HepG2 (cell line): Measurements from ENCODE around the gene PPM1K. TPM values are rescaled to one million over a fixed set of nuclear protein-coding genes. Genes with fewer than 3 reads are reported as not detected.

Experiments used
- ATAC-seq: fragments of 200-7000 bp; cut with Tn5 transposase; 3 replicates; pipeline ENCODE4 v1.9.1; 2020; ENCODE audit warnings: mild to moderate bottlenecking, moderate library complexity
- BruUV-seq: library from RNA; stranded (reverse); fragments of 400-500 nt; replicated peaks from 2 replicates; lab custom pipeline; 2021; lab: Mats Ljungman, UMichigan
- CTCF ChIA-PET: fragments of 300-600 bp; formaldehyde crosslinking; extraction: SDS; loops from one replicate; lab custom pipeline; 2021; ENCODE audit warnings: low total read pairs, inconsistent platforms, low intra/inter-chr PET ratio; lab: Yijun Ruan, JAX
- POLR2A ChIA-PET: fragments of 350-600 bp; sonication (Branson Sonifier 250); formaldehyde crosslinking; loops from one replicate; lab custom pipeline; 2020; ENCODE audit warnings: antibody characterized with exemption, inconsistent platforms; lab: Yijun Ruan, JAX
- DNase-seq: peaks from one replicate; pipeline ENCODE4 v3.0.0-alpha.2; 2015; ENCODE audit warnings: low spot score
- FAIRE-seq: peaks from 3 replicates; lab custom pipeline; 2011; peaks lifted over from hg19 to GRCh38; lab: Jason Lieb, UNC
- H2AFZ ChIP-seq: one replicate; pipeline ENCODE4 v1.6.1; 2011; ENCODE audit warnings: low read length, inconsistent platforms
- H3K27ac ChIP-seq: fragments of 300-600 bp; 3 replicates; pipeline ENCODE4 v1.8.0; 2011; ENCODE audit warnings: mixed run types, mild to moderate bottlenecking, mixed read lengths, low read length, inconsistent platforms; ENCODE audit not compliant: insufficient read depth; ENCODE audit errors: extremely low read length
- H3K27me3 ChIP-seq, 2 experiments: fragments of 200-600 bp in 1 of 2; 2 replicates in 1 of 2; 3 replicates in 1 of 2; pipeline versions ENCODE4 v1.6.0 to v1.8.0; 2011; ENCODE audit warnings: low read length in 2 of 2, mild to moderate bottlenecking in 2 of 2, moderate library complexity in 2 of 2, inconsistent platforms in 1 of 2; ENCODE audit not compliant: insufficient read depth in 2 of 2, control insufficient read depth in 1 of 2
- H3K36me3 ChIP-seq, 2 experiments: fragments of 200-600 bp in 1 of 2; replicated peaks in 1 of 2; 2 replicates in 1 of 2; 3 replicates in 1 of 2; pipeline versions ENCODE4 v1.5.1 to v1.8.0; 2011; ENCODE audit warnings: low read length in 2 of 2, inconsistent platforms in 1 of 2; ENCODE audit not compliant: insufficient read depth in 2 of 2, control insufficient read depth in 1 of 2
- H3K4me1 ChIP-seq: 2 replicates; pipeline ENCODE4 v1.5.1; 2012; ENCODE audit warnings: low read length, inconsistent platforms; ENCODE audit not compliant: insufficient read depth
- H3K4me2 ChIP-seq: 2 replicates; pipeline ENCODE4 v1.6.0; 2011; ENCODE audit warnings: low read depth, low read length, inconsistent platforms
- H3K4me3 ChIP-seq, 3 experiments: fragments of 200-600 bp in 1 of 3; sonication (generic), shearing (Covaris generic) in 1 of 3; replicated peaks in 1 of 3; 2 replicates each; pipeline ENCODE4 v1.5.1; 2011 to 2016; ENCODE audit warnings: low read length in 3 of 3, inconsistent platforms in 2 of 3, low read depth in 2 of 3, mild to moderate bottlenecking in 2 of 3, control low read depth in 1 of 3, mixed read lengths in 1 of 3; ENCODE audit not compliant: insufficient read depth in 1 of 3
- H3K79me2 ChIP-seq: one replicate; pipeline ENCODE4 v1.6.1; 2011; ENCODE audit warnings: low read length, inconsistent platforms; ENCODE audit not compliant: insufficient read depth
- H3K9ac ChIP-seq: 2 replicates; pipeline ENCODE4 v1.6.0; 2011; ENCODE audit warnings: mild to moderate bottlenecking, low read depth, low read length, inconsistent platforms; ENCODE audit not compliant: insufficient read depth
- H3K9me3 ChIP-seq: 2 replicates; pipeline ENCODE4 v1.5.1; 2012; ENCODE audit warnings: mild to moderate bottlenecking, low read length
- H4K20me1 ChIP-seq: 2 replicates; pipeline ENCODE4 v1.6.0; 2011; ENCODE audit warnings: inconsistent platforms, mild to moderate bottlenecking, low read length, moderate library complexity; ENCODE audit not compliant: insufficient read depth
- HDAC2 ChIP-seq: sonication (generic); formaldehyde crosslinking; IDR thresholded peaks from 2 replicates; pipeline ENCODE4 v1.4.0; 2020; ENCODE audit warnings: missing genetic modification reagents
- HNF4A ChIP-seq: sonication (generic); formaldehyde crosslinking; IDR thresholded peaks from 2 replicates; pipeline ENCODE4 v1.4.0; 2020; ENCODE audit warnings: missing genetic modification reagents
- LCORL ChIP-seq, 2 experiments: fragments of 450-650 bp in 1 of 2; sonication (generic) in 1 of 2; formaldehyde crosslinking in 1 of 2; IDR thresholded peaks; 2 replicates each; pipeline versions ENCODE4 v1.5.0 to v1.6.1; 2017 to 2020; ENCODE audit warnings: antibody characterized with exemption in 1 of 2, missing genetic modification reagents in 1 of 2
- MYC ChIP-seq: sonication (generic); formaldehyde crosslinking; IDR thresholded peaks from 2 replicates; pipeline ENCODE4 v1.9.0; 2021; ENCODE audit warnings: missing genetic modification reagents, borderline replicate concordance
- NR2F2 ChIP-seq: IDR thresholded peaks from 2 replicates; pipeline ENCODE4 v1.6.1; 2012; ENCODE audit warnings: low read depth, inconsistent platforms, borderline replicate concordance
- ZC3H13 ChIP-seq: sonication (generic); formaldehyde crosslinking; IDR thresholded peaks from 2 replicates; pipeline ENCODE4 v1.8.1; 2023; ENCODE audit warnings: mild to moderate bottlenecking, missing genetic modification reagents, moderate library complexity
- ZNF138 ChIP-seq: sonication (generic); formaldehyde crosslinking; IDR thresholded peaks from 2 replicates; pipeline ENCODE4 v1.5.0; 2020; ENCODE audit warnings: mild to moderate bottlenecking, low read depth, missing genetic modification reagents
- ZNF615 ChIP-seq: sonication (generic); formaldehyde crosslinking; IDR thresholded peaks from 2 replicates; pipeline ENCODE4 v1.5.0; 2020; ENCODE audit warnings: mild to moderate bottlenecking, missing genetic modification reagents, borderline replicate concordance
- ZNF644 ChIP-seq: IDR thresholded peaks from 2 replicates; pipeline ENCODE4 v1.6.1; 2016; ENCODE audit warnings: low read depth
- WGBS: methylation state at CpG from one replicate; pipeline ENCODE4 v1.1.6; 2017; ENCODE audit warnings: low lambda C conversion rate; 5-methylcytosine and 5-hydroxymethylcytosine counted together
- in situ Hi-C: cut with HindIII; loops from 2 replicates; pipeline ENCODE4 v1.10.0; 2017; ENCODE audit warnings: low pct_unique_long_range_greater_than_20kb; ENCODE audit not compliant: extremely low pct_ligation_motif_present
- intact Hi-C: fragments of 100-400 bp; cut with micrococcal nuclease; formaldehyde crosslinking; loops from one replicate; pipeline ENCODE4 v1.10.0; 2022; ENCODE audit not compliant: unreplicated experiment
- polyA plus RNA-seq, 8 experiments: library from polyadenylated mRNA; depleted of rRNA in 3 of 8; stranded (reverse) in 7 of 8; unstranded in 1 of 8; fragments of >200 nt; fragmentation: Illumina TruSeq in 4 of 8; extraction: Trizol in 4 of 8; gene quantifications; 2 replicates each; pipeline versions ENCODE4 v1.2.1 to v1.2.3, GENCODE V29; 2011 to 2016; ENCODE audit warnings: low read depth in 4 of 8, missing spikeins in 1 of 8, mixed read lengths in 1 of 8; ENCODE audit not compliant: insufficient read depth in 1 of 8
- total RNA-seq, 5 experiments: library from RNA; depleted of rRNA; stranded (reverse); fragments of >200 nt; fragmentation: Illumina TruSeq; extraction: Trizol; gene quantifications; 2 replicates each; pipeline ENCODE4 v1.2.3, GENCODE V29; 2016; ENCODE audit warnings: low read depth in 1 of 5
- TF ChIP-seq, protein P1 (sequence below): sonication (generic); formaldehyde crosslinking; IDR thresholded peaks from 2 replicates; pipeline ENCODE4 v1.5.0; 2020; ENCODE audit warnings: mild to moderate bottlenecking, missing genetic modification reagents
- TF ChIP-seq, protein P2 (sequence below): sonication (generic); formaldehyde crosslinking; IDR thresholded peaks from 2 replicates; pipeline ENCODE4 v1.9.0; 2021; ENCODE audit warnings: missing genetic modification reagents, borderline replicate concordance
- TF ChIP-seq, protein P3 (sequence below): IDR thresholded peaks from 2 replicates; pipeline ENCODE4 v1.6.1; 2016; ENCODE audit warnings: mild to moderate bottlenecking
- TF ChIP-seq, protein P4 (sequence below): sonication (generic); formaldehyde crosslinking; conservative IDR thresholded peaks from 2 replicates; pipeline ENCODE4 v1.4.0; 2020; ENCODE audit warnings: missing genetic modification reagents

The PPM1K gene
- total and polyA plus RNA-seq, 2 of the 13 experiments (the other 11 are each of a cell fraction or from before 2014, with no cell fraction given), result 11.9 to 17.8 TPM

DNA sequence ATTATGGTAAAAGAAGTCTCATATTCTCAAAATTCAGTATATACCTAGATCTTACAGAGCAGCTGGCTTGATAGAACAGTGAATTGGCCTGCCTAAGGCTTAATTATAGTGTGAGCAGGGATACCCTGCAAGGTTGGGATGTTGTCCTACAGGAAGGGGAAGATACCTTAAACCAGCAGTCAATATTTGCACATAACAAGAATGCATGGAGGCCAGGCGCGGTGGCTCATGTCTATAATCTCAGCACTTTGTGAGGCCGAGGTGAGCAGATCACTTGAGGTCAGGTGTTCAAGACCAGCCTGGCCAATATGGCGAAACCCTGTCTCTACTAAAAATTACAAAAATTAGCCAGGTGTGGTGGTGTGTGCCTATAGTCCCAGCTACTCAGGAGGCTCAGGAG lies 67.2 kb downstream of the PPM1K start (continued):
- TF ChIP-seq, protein P1, sequence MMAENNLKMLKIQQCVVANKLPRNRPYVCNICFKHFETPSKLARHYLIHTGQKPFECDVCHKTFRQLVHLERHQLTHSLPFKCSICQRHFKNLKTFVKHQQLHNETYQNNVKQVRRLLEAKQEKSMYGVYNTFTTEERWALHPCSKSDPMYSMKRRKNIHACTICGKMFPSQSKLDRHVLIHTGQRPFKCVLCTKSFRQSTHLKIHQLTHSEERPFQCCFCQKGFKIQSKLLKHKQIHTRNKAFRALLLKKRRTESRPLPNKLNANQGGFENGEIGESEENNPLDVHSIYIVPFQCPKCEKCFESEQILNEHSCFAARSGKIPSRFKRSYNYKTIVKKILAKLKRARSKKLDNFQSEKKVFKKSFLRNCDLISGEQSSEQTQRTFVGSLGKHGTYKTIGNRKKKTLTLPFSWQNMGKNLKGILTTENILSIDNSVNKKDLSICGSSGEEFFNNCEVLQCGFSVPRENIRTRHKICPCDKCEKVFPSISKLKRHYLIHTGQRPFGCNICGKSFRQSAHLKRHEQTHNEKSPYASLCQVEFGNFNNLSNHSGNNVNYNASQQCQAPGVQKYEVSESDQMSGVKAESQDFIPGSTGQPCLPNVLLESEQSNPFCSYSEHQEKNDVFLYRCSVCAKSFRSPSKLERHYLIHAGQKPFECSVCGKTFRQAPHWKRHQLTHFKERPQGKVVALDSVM (CRISPR knock-in tag), result peak; percentile 60; the same call in 1 of the 2 replicates
- TF ChIP-seq, all 625 proteins: peak for 2

DNA sequence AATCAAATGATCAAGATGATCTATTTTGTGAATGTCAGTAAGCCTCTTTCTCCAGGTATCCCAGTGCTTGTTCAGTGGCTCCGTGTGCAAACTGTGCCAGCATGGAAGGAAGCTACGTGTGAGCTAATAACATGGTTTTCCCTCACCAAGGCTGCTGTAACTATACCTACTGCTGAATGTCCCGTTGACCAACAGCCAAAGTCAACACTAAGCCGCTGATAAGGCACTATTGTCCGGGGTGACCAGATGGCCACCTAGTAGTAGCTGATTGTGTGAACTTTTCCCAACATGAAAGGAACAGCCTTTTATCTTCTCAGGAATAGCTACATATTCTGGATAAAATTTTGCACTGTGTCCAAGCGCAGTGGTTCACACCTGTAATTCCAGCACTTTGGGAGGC lies 68.0 kb downstream of the PPM1K start:
- DNase-seq (peak; percentile 84), ATAC-seq (peak; percentile 95), FAIRE-seq (peak; percentile 76)
- H3K36me3 ChIP-seq, result no peaks in the 10 kb centered on the region
- no peaks in the 10 kb centered on the region; a peak in 2 of 5 replicates for H3K27me3 ChIP-seq
- in situ Hi-C loops (loop anchor here (5.0 to 10.0 kb wide), 2 partner anchors 301 to 362 kb away; no protein-coding TSS in a partner anchor), intact Hi-C loops (loop anchor here (5.0 kb wide), 2 partner anchors 66 to 241 kb away; partner anchors contain the start of genes HERC5 and PPM1K)
- H3K4me3 ChIP-seq, result no peak overlapping the region
- no peaks in the 10 kb centered on the region for H3K79me2 ChIP-seq
- no peaks in the 10 kb centered on the region for H4K20me1 ChIP-seq
- no peak overlapping the region for H3K27ac ChIP-seq
- H3K4me2 ChIP-seq, result peak overlapping the region; percentile 9; the same call in 1 of the 2 replicates
- POLR2A ChIA-PET, result no interaction called here
- peaks cover 46% of the 10 kb centered on the region for H3K4me1 ChIP-seq
- no TSS peak for BruUV-seq
- H2AFZ ChIP-seq, result no peak overlapping the region
- no peak overlapping the region for H3K9ac ChIP-seq
- CTCF ChIA-PET, result no interaction called here
- no peaks in the 10 kb centered on the region for H3K9me3 ChIP-seq
- 3% methylated on average over 4 of the region's 6 CpGs for WGBS
- TF ChIP-seq, protein P2, sequence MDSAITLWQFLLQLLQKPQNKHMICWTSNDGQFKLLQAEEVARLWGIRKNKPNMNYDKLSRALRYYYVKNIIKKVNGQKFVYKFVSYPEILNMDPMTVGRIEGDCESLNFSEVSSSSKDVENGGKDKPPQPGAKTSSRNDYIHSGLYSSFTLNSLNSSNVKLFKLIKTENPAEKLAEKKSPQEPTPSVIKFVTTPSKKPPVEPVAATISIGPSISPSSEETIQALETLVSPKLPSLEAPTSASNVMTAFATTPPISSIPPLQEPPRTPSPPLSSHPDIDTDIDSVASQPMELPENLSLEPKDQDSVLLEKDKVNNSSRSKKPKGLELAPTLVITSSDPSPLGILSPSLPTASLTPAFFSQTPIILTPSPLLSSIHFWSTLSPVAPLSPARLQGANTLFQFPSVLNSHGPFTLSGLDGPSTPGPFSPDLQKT, result no peak
- TF ChIP-seq HNF4A (CRISPR knock-in tag), result peak; percentile 14; the same call in 1 of the 2 replicates
- no peak for TF ChIP-seq ZNF615 (CRISPR knock-in tag)
- no peak for TF ChIP-seq LCORL (IDR thresholded peaks at IDR 0.05)
- TF ChIP-seq LCORL (CRISPR knock-in tag; IDR thresholded peaks at IDR 0.05), result peak; percentile 61; the same call in 1 of the 2 replicates
- TF ChIP-seq, protein P3, sequence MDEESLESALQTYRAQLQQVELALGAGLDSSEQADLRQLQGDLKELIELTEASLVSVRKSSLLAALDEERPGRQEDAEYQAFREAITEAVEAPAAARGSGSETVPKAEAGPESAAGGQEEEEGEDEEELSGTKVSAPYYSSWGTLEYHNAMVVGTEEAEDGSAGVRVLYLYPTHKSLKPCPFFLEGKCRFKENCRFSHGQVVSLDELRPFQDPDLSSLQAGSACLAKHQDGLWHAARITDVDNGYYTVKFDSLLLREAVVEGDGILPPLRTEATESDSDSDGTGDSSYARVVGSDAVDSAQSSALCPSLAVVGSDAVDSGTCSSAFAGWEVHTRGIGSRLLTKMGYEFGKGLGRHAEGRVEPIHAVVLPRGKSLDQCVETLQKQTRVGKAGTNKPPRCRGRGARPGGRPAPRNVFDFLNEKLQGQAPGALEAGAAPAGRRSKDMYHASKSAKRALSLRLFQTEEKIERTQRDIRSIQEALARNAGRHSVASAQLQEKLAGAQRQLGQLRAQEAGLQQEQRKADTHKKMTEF (CRISPR knock-in tag), result 0 out of 2 replicates have a peak, but pooled peaks have one; percentile 37
- TF ChIP-seq, protein P4, sequence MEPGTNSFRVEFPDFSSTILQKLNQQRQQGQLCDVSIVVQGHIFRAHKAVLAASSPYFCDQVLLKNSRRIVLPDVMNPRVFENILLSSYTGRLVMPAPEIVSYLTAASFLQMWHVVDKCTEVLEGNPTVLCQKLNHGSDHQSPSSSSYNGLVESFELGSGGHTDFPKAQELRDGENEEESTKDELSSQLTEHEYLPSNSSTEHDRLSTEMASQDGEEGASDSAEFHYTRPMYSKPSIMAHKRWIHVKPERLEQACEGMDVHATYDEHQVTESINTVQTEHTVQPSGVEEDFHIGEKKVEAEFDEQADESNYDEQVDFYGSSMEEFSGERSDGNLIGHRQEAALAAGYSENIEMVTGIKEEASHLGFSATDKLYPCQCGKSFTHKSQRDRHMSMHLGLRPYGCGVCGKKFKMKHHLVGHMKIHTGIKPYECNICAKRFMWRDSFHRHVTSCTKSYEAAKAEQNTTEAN (CRISPR knock-in tag), result peak; percentile 67; the same call in 1 of the 2 replicates
- no peak for TF ChIP-seq ZNF138 (CRISPR knock-in tag)
- peak; percentile 86 for TF ChIP-seq HDAC2 (CRISPR knock-in tag)
- TF ChIP-seq MYC (CRISPR knock-in tag), result no peak
- TF ChIP-seq ZNF644, result peak; percentile 81
- peak; percentile 40; the same call in 1 of the 2 replicates for TF ChIP-seq NR2F2
- TF ChIP-seq ZC3H13 (CRISPR knock-in tag), result no peak
